ENCODE results near the gene CHORDC1.

Gene CHORDC1

DNA sequence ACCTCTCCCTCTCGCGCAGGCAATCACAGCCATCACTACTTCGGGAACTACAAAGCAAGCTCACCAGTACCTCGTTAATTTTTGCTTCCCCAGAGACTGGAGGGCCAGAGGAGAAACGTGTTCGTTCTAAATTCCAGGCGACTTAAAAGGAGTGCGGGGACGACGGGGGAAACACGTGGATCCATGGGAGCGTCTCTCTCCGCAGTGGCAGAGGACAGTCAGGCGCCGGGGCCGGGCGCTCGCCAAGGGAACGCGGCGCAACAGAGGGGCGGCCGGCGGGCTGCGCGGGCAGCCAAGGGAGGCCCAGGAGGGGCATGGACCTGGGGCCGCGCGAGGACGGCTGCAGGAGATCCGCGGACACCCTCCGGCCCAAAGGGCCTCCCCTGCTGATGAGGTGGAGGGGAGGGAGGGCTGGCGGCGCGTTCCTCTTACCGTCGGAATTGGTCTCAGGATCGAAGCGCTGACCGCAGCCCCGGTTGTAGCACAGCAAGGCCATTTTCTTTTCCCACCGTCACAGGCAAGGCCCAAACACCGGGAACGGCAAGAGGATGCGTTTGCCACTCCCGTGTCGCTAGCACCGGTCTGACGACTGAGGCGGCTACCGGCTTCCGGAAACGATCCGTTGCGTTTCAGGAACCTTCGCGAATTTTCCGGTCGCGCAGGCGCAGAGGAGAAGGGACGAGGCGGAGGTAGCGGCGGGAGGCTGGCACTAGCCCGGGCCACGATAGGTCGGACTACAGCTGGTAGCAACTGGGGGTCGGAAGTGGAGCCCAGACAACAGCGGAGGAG lies at the start of gene CHORDC1:
TSS of gene CHORDC1 (minus strand) at position 591 of the 789 bp plus-strand sequence. CDS start at position 496, 95 bp downstream.
- peak; percentile 92 for DNase-seq

GRCh38 chr11:90257158-90257525 lies 34.3 kb upstream of the CHORDC1 start:
- DNase-seq = no peak

GRCh38 chr11:90256404-90257157 lies 33.7 kb upstream of the CHORDC1 start:
- no peak for DNase-seq

DNA sequence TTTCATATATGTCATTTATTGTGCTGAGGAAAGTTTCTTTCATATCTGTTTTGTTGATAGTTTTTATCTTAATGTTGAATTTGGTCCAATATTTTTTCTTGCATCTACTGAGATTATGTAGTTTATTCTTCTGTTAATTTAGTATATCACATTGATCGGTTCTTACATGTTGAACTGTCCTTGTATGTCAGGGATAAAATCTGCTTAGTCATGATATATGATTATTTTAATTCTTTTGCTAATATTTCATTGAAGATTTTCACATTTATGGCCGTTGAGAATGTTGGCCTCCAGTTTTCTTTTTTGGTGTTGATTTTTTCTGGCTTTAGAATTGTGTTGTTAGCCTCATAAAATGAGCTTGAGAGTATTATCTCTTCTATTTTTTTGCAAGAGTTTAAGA lies 31.2 kb upstream of the CHORDC1 start:
- DNase-seq = no peak

DNA sequence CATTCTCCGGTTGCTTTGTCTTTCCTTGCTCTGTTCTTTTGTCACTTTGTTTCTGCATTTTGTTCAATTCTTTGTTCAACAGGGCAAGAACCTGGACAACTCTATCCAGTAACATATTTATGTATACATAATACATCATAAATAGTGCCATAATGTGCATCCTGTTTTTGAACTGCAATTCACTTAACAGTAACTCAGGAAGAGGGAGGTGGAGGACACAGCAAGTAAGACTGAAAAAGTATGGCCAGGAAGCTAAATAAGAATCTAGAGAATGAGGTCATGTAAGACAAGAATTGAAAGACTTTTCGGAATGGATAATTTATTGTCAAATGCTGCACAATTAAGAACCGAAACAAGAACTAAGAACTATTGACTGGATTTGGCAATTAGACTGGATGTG lies 29.2 kb upstream of the CHORDC1 start:
- no peak for DNase-seq

GRCh38 chr11:90251599-90251998 lies 28.8 kb upstream of the CHORDC1 start:
- DNase-seq = no peak

DNA sequence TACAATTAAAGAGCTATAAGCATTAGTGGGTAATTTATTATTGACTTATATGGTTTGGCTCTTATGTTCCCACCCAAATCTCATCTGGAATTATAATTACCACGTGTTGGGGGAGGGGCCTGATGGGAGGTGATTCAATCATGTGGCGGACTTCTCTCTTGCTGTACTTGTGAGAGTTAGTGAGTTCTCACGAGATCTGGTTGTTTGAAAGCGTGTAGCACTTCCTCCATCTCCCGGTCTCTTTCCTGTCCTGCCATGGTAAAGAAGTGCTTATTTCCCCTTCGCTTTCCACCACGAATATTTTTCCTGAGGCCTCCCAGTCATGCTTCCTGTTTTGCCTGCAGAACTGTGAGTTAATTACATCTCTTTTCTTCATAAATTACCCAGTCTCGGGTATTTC lies 28.1 kb upstream of the CHORDC1 start:
- no peak for DNase-seq

GRCh38 chr11:90246468-90246867 lies 23.6 kb upstream of the CHORDC1 start:
- no peak for DNase-seq

DNA sequence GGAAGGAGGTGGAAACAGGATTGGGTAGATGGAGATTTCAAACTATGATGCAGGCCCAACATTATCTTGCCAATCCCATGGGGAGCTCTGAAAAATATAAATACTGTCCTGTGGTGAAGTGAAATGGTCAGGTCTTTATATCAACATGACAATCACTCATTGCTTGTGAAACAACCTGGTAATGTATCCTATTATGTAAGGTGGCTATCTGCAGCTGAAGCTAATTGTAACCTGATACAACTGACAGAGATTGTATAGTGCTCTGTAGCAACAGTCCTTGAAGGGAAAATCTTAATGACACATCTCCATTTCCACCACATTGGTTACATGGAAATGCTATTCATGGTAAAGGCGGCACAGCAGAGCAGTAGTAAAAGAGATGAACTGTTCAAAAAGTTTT lies 20.7 kb upstream of the CHORDC1 start:
- DNase-seq = peak; percentile 10

GRCh38 chr11:90242894-90243416 lies 20.1 kb upstream of the CHORDC1 start:
- DNase-seq = no peak

- peak; percentile 7 for DNase-seq
Observed at GRCh38 chr11:90241414-90241813, 18.6 kb upstream of the CHORDC1 start.

DNA sequence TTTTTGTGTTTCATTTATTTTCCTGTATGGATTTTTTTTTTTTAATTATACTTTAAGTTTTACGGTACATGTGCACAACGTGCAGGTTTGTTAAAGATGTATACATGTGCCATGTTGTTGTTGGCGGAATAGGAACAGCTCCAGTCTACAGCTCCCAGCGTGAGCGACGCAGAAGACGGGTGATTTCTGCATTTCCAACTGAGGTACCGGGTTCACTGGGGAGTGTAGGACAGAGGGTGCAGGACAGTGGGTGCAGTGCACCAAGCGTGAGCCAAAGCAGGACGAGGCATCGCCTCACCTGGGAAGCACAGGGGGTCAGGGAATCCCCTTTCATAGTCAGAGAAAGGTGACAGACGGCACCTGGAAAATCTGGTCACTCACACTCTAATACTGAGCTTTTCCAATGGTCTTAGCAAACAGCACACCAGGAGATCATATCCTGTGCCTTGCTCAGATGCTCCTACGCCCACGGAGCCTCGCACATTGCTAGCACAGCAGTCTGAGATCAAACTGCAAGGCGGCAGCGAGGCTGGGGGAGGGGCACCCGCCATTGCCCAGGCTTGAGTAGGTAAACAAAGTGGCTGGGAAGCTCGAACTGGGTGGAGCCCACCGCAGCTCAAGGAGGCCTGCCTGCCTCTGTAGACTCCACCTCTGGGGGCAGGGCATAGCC lies 17.3 kb upstream of the CHORDC1 start:
- peak; percentile 22 for DNase-seq

GRCh38 chr11:90237004-90237403 lies 14.2 kb upstream of the CHORDC1 start:
- no peak for DNase-seq

DNA sequence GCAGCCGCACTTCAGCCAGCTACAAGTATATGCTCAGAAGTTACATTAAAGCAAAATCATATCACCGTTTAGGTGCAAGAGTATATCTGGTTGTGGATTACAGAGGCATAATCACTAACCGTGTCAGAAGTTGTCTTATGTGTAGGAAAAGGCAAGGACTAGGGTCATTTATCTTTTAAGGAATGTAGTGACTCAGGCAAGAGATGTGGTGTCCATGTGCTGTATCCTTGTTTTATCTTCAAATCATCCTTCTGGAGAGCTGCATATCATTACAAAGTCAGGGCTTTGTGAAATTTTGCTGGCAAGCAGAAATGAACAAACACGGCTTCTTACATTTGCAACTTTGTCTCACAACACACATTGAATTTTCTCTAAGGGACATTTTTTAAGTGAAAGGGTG lies 12.7 kb upstream of the CHORDC1 start:
- DNase-seq = no peak

DNA sequence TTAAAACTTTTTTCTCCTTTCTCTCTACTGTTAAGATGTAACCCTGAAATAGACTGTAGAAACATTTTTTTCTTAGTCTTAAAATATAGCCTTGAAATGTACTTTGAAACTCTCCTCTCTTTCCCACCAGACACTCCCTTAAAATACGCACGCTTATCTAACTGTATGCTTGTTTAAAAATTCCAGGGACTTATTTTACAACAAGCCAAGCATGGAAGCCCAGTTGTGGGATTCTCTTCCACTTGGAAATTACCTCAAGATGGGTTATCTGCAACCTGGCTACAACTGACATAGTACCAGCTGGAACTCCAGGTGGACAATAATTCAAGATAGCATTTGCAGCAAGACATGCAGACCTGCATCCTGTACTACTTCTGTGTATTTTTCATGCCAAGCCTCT lies 12.1 kb upstream of the CHORDC1 start:
- DNase-seq = no peak

DNA sequence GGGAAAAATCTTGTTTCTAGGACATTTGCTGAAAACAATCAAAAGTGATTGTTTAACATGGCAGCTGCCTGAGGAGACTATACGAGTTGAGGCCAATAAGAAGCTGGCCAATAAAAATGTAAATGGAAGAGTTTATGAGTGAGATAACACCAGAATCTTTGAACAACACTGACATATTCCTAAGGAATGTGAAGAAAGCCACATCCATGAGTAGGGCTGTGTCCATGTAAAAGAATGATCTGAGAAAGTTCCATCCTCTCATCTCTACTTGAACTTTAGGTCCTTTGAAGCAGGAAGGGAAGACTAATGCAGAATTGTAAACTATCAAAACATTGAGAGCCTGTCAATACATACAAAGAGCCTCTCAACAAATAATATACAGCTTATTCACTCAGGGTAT lies 6.9 kb upstream of the CHORDC1 start:
- no peak for DNase-seq

- DNase-seq = no peak
Observed at GRCh38 chr11:90228056-90228455, 5.2 kb upstream of the CHORDC1 start.

DNA sequence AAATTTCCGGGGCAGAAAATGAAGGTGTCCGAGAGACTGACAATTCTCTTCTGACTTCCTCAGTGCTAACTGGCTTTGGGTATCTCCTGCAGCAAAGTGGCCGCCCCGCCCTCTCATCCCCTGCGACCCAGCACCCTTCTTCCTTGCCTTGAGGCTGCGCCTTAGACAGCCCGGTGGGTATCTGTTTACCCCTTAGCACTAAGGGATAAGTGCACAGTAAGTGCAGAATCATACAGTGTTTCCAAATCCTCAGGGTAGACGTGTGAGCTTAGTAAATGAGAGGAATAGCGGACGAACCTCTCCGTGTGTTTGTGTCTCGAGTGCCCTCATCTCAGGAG lies 368 bp upstream of the CHORDC1 start:
- no peak for DNase-seq

GRCh38 chr11:90221803-90222458 lies 918 bp downstream of the CHORDC1 start:
- DNase-seq = no peak

GRCh38 chr11:90220391-90220790 lies 2.5 kb downstream of the CHORDC1 start:
- no peak for DNase-seq

GRCh38 chr11:90219438-90219837 lies 3.4 kb downstream of the CHORDC1 start:
- no peak for DNase-seq

DNA sequence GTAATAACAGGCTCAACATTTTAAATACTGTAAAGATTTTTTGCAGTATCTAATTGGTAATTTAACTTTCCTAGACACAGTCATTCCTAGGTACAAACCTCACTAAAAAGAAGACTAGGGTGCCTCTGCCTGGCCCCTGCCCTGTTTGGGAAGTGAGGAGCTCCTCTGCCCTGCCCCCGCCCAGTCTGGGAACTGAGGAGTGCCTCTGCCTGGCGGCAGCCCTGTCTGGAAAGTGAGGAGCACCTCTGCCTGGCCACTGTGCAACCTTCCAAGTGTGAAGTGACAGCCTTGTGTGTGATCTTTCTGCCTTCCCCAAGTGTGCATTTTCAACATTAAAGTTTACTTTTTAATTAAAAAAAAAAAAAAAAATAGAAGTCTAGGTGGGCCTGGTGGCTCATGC lies 4.2 kb downstream of the CHORDC1 start:
- no peak for DNase-seq

GRCh38 chr11:90216611-90217010 lies 6.2 kb downstream of the CHORDC1 start:
- no peak for DNase-seq
